ENCODE results near the gene GMNN.

Gene GMNN

GRCh38 chr6:24825130-24825630, 50.4 kb downstream of the GMNN start:
- TF ChIP-seq GATA2 (IDR thresholded peaks at IDR 0.05; ENCODE audit: low read depth, low read length) (no peak), GATA3 (IDR thresholded peaks at IDR 0.05; ENCODE audit: low read depth, low read length) (no peak)

DNA sequence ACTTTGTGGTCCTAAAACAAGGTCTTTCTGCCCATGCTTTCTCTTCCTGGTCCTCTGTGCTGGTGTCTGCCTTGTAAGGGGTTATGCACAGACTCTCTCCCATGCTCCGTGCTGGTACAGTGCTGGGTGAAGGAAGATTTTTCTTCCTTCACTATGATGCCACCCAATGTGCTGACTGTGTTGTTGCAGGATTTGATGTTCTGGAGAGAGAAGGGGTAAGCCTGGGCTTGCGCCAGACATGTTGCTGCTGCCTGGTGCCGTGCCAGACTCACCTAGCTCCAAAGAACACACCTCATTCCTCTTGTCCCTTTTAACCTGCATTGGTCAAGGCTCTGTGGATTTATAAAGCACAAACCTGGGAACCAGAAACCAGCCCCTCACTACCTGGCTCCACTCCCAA, 52.4 kb downstream of the GMNN start:
- TF ChIP-seq GATA3 (IDR thresholded peaks at IDR 0.05; ENCODE audit: low read depth, low read length) (no peak), GATA2 (IDR thresholded peaks at IDR 0.05; ENCODE audit: low read depth, low read length) (no peak)

DNA sequence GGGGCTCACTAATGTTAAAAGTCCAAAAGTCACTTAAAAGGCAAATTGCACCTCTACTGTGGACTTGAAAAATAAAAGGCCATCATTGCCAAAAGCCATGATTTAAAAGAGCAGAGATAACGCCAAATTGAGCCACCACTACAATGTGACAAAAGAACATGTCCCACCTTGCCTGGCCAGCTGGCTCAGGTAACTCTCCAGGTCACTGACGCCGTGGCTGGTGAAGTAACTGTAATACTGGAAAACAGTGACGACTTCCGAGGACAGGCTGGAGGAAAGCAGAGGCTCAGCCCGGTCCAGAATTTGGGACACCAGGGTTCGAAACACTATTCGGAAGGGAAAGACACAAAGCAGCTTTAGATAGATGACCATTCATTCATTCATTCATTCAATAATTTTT, 53.2 kb downstream of the GMNN start:
- TF ChIP-seq GATA3 (IDR thresholded peaks at IDR 0.05; ENCODE audit: low read depth, low read length) (no peak), GATA2 (IDR thresholded peaks at IDR 0.05; ENCODE audit: low read depth, low read length) (no peak)

GRCh38 chr6:24829657-24830056, 54.9 kb downstream of the GMNN start:
- TF ChIP-seq GATA3 (IDR thresholded peaks at IDR 0.05; ENCODE audit: low read depth, low read length) (no peak), GATA2 (IDR thresholded peaks at IDR 0.05; ENCODE audit: low read depth, low read length) (no peak)

DNA sequence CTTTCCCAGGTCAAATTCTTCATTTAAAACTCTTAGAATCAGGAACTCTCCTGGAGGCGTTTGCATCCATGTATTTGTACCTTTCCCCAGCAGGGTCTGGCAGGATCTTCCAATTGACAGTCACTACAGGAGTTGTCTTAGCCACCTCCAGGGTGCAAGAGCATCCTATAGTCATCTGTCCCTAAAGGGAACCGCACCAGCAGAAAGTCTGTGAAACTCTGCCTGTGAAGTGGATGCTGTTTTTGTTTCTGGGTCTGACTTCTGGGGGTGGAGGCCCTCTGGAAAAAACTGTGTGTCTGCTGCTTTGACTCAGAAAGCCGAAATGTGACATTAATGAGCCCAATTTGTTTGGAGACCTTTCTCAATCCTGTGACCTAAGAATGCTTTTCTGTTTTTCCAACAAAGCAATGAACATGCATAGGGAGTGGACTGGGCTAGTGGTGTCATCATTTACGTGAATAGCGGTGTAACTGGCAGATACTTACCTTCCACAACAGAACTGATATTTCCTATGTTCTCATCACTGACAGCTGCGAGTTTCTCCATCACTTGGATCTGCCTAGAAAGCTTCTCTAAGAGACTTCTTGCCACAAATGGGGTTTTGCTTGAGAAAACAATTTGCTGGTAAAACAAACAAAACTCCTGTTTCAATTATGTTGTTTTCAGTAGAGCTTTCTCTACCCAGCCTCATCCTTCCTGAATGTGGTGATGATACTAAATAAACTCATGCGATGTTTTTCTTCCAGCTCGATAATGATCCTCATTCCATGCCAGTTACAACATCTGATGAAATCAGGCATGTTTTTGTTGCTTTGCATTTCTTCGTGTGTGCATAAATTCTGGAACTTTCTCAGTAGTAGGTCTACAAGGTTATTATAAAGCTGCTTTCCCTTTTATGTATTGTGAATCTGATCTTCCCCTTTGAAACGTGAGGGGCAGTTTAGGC, 57.3 kb downstream of the GMNN start:
- TF ChIP-seq GATA3 (IDR thresholded peaks at IDR 0.05; ENCODE audit: low read depth, low read length) (no peak), GATA2 (IDR thresholded peaks at IDR 0.05; ENCODE audit: low read depth, low read length) (no peak)

GRCh38 chr6:24832794-24833193, 58.1 kb downstream of the GMNN start:
- TF ChIP-seq GATA2 (IDR thresholded peaks at IDR 0.05; ENCODE audit: low read depth, low read length) (no peak), GATA3 (IDR thresholded peaks at IDR 0.05; ENCODE audit: low read depth, low read length) (no peak)

GRCh38 chr6:24833711-24834386, 59.1 kb downstream of the GMNN start:
- no peak for TF ChIP-seq GATA2 (IDR thresholded peaks at IDR 0.05; ENCODE audit: low read depth, low read length)

Data from SH-SY5Y (cell line).